ENCODE measurements around the gene NTMT1. TPM values are rescaled to one million over a fixed set of nuclear protein-coding genes. Genes with fewer than 3 reads are reported as not detected.

NTMT1 gene
- total and polyA plus RNA-seq, 10 of the 15 experiments (the other 5 are each of a cell fraction or from before 2014, with no cell fraction given): 12.8 to 85.4 (median 39.3) TPM

DNA sequence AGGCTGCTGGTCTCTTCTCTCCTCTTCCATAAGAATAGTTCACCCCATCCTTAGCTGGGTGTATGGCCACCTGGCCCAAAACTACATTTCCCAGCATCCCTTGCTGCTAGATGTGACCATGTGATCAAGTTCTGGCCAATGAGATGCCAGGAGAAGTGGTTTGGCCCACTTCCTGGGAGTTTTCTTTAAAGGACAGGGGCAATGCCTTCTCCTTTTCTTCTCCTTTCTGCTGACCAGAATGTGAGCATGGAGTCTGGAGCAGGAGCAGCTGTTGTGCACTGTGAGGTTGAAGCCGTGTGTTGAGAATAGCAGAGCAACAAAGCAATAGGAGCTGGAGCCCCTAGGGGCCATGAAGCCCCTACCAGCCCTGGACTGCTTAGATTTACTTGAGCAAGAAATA, 41.8 kb upstream of the NTMT1 start:
- ChIA-PET POLR2A (interaction anchor here (0.5 to 6.1 kb wide), 4 partner anchors 13 to 444 kb away, joined by 3 to 70 read pairs (median 3); partner anchors contain the start of gene NTMT1), CTCF (interaction anchor here (0.7 to 2.2 kb wide), 4 partner anchors 9 to 452 kb away, joined by 3 to 11 read pairs (median 6); no protein-coding TSS in a partner anchor), RAD21 (ENCODE audit: unreplicated experiment) (interaction anchor here (0.8 to 9.7 kb wide), 7 partner anchors 12 to 441 kb away, joined by 3 to 61 read pairs (median 4); partner anchors contain the start of gene IER5L), SMC1A (ENCODE audit: uncharacterized antibody, unreplicated experiment) (interaction anchor here (1.1 to 11.0 kb wide), 7 partner anchors 9 to 444 kb away, joined by 3 to 75 read pairs (median 6); no protein-coding TSS in a partner anchor)
- BruUV-seq (replicated peaks): no TSS peak
- WGBS (ENCODE audit: insufficient coverage, insufficient replicate concordance, low lambda C conversion rate, missing lambda C conversion rate): 43% methylated on average over 1 of the region's 1 CpG
- ATAC-seq: peak; percentile 83
- peak overlapping the region; percentile 52; the same call in 1 of the 2 replicates for H3K27ac ChIP-seq (ENCODE audit: control insufficient read depth, insufficient read depth)
- FAIRE-seq: peak; percentile 96
- peaks cover 58% of the 10 kb centered on the region for H3K4me1 ChIP-seq (ENCODE audit: control insufficient read depth, insufficient read depth, low read length)
- H2AFZ ChIP-seq (ENCODE audit: control insufficient read depth, low read depth, low read length): peak overlapping the region; percentile 87
- H3K9me3 ChIP-seq (replicated peaks; ENCODE audit: control insufficient read depth, insufficient read depth, low read length): peaks cover 1% of the 10 kb centered on the region; the same call in 1 of the 3 replicates
- no peak overlapping the region for H3K9ac ChIP-seq (ENCODE audit: control insufficient read depth, insufficient read depth, low read length)
- H3K79me2 ChIP-seq (ENCODE audit: control insufficient read depth, insufficient read depth, low read length): peaks cover 3% of the 10 kb centered on the region
- in situ Hi-C loops (cut with MboI) (no loop called here), intact Hi-C loops (cut with micrococcal nuclease; ENCODE audit: unreplicated experiment) (no loop called here)
- H3K27me3 ChIP-seq (replicated peaks in 1 of 2; ENCODE audit: control insufficient read depth in 2 of 2, insufficient read depth in 2 of 2, low read length in 1 of 2): no peaks in the 10 kb centered on the region
- no peaks in the 10 kb centered on the region for H4K20me1 ChIP-seq (ENCODE audit: control insufficient read depth, insufficient read depth)
- H3K36me3 ChIP-seq (ENCODE audit: control insufficient read depth in 2 of 2, insufficient read depth in 2 of 2, low read length in 1 of 2): no peaks in the 10 kb centered on the region
- peak; percentile 76 for DNase-seq (ENCODE audit: low read depth, low spot score)
- no peak overlapping the region; the same call in 1 of the 2 replicates for H3K4me3 ChIP-seq
- H3K4me2 ChIP-seq (ENCODE audit: control insufficient read depth, insufficient read depth): peak overlapping the region; percentile 77
- TF ChIP-seq EP300 (IDR thresholded peaks at IDR 0.05; ENCODE audit: borderline replicate concordance in 1 of 2, control insufficient read depth in 1 of 2, low read depth in 2 of 2, low read length in 2 of 2) (no peak), ZBED1 (IDR thresholded peaks at IDR 0.05; ENCODE audit: borderline replicate concordance) (no peak), MEF2A (IDR thresholded peaks at IDR 0.05; ENCODE audit: insufficient read depth, low read depth, low read length) (no peak), ATF7 (IDR thresholded peaks at IDR 0.05; ENCODE audit: low read depth) (peak; percentile 55; the same call in 1 of the 2 replicates), SMAD1 (IDR thresholded peaks at IDR 0.05; ENCODE audit: low read depth, partially characterized antibody) (no peak), EGR1 (IDR thresholded peaks at IDR 0.05; ENCODE audit: borderline replicate concordance in 1 of 2, low read depth in 2 of 2, low read length in 2 of 2) (no peak), EED (IDR thresholded peaks at IDR 0.05; ENCODE audit: low read depth) (no peak), GATAD2B (conservative IDR thresholded peaks at IDR 0.05; ENCODE audit: low read depth) (no peak)
- TF ChIP-seq, protein P1, sequence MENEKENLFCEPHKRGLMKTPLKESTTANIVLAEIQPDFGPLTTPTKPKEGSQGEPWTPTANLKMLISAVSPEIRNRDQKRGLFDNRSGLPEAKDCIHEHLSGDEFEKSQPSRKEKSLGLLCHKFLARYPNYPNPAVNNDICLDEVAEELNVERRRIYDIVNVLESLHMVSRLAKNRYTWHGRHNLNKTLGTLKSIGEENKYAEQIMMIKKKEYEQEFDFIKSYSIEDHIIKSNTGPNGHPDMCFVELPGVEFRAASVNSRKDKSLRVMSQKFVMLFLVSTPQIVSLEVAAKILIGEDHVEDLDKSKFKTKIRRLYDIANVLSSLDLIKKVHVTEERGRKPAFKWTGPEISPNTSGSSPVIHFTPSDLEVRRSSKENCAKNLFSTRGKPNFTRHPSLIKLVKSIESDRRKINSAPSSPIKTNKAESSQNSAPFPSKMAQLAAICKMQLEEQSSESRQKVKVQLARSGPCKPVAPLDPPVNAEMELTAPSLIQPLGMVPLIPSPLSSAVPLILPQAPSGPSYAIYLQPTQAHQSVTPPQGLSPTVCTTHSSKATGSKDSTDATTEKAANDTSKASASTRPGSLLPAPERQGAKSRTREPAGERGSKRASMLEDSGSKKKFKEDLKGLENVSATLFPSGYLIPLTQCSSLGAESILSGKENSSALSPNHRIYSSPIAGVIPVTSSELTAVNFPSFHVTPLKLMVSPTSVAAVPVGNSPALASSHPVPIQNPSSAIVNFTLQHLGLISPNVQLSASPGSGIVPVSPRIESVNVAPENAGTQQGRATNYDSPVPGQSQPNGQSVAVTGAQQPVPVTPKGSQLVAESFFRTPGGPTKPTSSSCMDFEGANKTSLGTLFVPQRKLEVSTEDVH (IDR thresholded peaks at IDR 0.05; ENCODE audit: low read depth, partially characterized antibody): no peak
- TF ChIP-seq, protein P2, sequence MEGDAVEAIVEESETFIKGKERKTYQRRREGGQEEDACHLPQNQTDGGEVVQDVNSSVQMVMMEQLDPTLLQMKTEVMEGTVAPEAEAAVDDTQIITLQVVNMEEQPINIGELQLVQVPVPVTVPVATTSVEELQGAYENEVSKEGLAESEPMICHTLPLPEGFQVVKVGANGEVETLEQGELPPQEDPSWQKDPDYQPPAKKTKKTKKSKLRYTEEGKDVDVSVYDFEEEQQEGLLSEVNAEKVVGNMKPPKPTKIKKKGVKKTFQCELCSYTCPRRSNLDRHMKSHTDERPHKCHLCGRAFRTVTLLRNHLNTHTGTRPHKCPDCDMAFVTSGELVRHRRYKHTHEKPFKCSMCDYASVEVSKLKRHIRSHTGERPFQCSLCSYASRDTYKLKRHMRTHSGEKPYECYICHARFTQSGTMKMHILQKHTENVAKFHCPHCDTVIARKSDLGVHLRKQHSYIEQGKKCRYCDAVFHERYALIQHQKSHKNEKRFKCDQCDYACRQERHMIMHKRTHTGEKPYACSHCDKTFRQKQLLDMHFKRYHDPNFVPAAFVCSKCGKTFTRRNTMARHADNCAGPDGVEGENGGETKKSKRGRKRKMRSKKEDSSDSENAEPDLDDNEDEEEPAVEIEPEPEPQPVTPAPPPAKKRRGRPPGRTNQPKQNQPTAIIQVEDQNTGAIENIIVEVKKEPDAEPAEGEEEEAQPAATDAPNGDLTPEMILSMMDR (IDR thresholded peaks at IDR 0.05 in 2 of 3, conservative IDR thresholded peaks at IDR 0.05 in 1 of 3; ENCODE audit: control insufficient read depth in 2 of 3, extremely low read depth in 1 of 3, insufficient read depth in 1 of 3, low read depth in 3 of 3, low read length in 3 of 3): no peak
- TF ChIP-seq, protein P3, sequence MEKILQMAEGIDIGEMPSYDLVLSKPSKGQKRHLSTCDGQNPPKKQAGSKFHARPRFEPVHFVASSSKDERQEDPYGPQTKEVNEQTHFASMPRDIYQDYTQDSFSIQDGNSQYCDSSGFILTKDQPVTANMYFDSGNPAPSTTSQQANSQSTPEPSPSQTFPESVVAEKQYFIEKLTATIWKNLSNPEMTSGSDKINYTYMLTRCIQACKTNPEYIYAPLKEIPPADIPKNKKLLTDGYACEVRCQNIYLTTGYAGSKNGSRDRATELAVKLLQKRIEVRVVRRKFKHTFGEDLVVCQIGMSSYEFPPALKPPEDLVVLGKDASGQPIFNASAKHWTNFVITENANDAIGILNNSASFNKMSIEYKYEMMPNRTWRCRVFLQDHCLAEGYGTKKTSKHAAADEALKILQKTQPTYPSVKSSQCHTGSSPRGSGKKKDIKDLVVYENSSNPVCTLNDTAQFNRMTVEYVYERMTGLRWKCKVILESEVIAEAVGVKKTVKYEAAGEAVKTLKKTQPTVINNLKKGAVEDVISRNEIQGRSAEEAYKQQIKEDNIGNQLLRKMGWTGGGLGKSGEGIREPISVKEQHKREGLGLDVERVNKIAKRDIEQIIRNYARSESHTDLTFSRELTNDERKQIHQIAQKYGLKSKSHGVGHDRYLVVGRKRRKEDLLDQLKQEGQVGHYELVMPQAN (conservative IDR thresholded peaks at IDR 0.05): no peak

Measured in GM12878 (cell line).